Neural cell (in vitro differentiated cells): Measurements from ENCODE around the gene TUBGCP2.

Source experiments
- EP300 ChIP-seq: fragments of 450-650 bp; conservative IDR thresholded peaks from 2 replicates; pipeline ENCODE4 v1.6.1; 2014; ENCODE audit warnings: antibody characterized with exemption, mild to moderate bottlenecking, moderate library complexity; ENCODE audit not compliant: poor library complexity, severe bottlenecking
- EZH2 ChIP-seq: fragments of 200-600, 300-800 bp; shearing (Covaris generic), sonication (generic); IDR thresholded peaks from 2 replicates; pipeline ENCODE4 v1.6.1; 2014; ENCODE audit warnings: antibody characterized with exemption, low read length, borderline replicate concordance, mild to moderate bottlenecking; ENCODE audit not compliant: insufficient read depth, poor library complexity, severe bottlenecking
- MXI1 ChIP-seq: fragments of 450-650 bp; conservative IDR thresholded peaks from 2 replicates; pipeline ENCODE4 v1.6.1; 2014; ENCODE audit warnings: antibody characterized with exemption, mild to moderate bottlenecking; ENCODE audit not compliant: poor library complexity, severe bottlenecking
- POLR2AphosphoS5 ChIP-seq: IDR thresholded peaks from 2 replicates; pipeline ENCODE4 v1.6.1; 2012
- RAD21 ChIP-seq: fragments of 450-650 bp; conservative IDR thresholded peaks from 2 replicates; pipeline ENCODE4 v1.6.1; 2014; ENCODE audit warnings: antibody characterized with exemption, mild to moderate bottlenecking, moderate library complexity
- SMC3 ChIP-seq: fragments of 450-650 bp; conservative IDR thresholded peaks from 2 replicates; pipeline ENCODE4 v1.6.1; 2014; ENCODE audit warnings: antibody characterized with exemption, mild to moderate bottlenecking, moderate library complexity; ENCODE audit not compliant: poor library complexity
- TAF1 ChIP-seq: IDR thresholded peaks from 2 replicates; pipeline ENCODE4 v1.6.1; 2012; ENCODE audit warnings: low read depth
- TF ChIP-seq, protein P1 (sequence below): fragments of 450-650 bp; IDR thresholded peaks from 2 replicates; pipeline ENCODE4 v1.5.1; 2014; ENCODE audit warnings: antibody characterized with exemption, mild to moderate bottlenecking, moderate library complexity; ENCODE audit not compliant: poor library complexity, severe bottlenecking
- TF ChIP-seq, protein P2 (sequence below): IDR thresholded peaks from 2 replicates; pipeline ENCODE4 v1.6.1; 2012; ENCODE audit warnings: borderline replicate concordance

DNA sequence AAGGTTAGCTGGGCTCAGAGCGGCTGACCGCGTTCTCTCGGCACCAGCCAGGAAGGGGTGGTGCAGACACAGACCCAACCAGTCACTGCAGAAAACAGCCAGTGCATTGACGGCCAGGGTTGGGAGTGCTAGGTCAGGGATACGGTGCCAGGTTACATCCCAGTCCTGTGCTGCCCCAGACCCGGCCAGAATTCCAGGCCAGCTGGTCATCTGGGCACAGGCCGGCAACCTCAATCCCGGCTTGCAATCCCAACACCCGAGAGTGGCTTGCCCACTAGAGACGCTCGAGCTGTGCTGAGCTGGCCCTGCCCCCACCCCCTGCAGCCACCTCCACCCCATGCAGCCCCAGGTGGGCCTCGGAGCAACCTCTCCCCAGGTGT, 42.3 kb upstream of the TUBGCP2 start:
- TF ChIP-seq, protein P1, sequence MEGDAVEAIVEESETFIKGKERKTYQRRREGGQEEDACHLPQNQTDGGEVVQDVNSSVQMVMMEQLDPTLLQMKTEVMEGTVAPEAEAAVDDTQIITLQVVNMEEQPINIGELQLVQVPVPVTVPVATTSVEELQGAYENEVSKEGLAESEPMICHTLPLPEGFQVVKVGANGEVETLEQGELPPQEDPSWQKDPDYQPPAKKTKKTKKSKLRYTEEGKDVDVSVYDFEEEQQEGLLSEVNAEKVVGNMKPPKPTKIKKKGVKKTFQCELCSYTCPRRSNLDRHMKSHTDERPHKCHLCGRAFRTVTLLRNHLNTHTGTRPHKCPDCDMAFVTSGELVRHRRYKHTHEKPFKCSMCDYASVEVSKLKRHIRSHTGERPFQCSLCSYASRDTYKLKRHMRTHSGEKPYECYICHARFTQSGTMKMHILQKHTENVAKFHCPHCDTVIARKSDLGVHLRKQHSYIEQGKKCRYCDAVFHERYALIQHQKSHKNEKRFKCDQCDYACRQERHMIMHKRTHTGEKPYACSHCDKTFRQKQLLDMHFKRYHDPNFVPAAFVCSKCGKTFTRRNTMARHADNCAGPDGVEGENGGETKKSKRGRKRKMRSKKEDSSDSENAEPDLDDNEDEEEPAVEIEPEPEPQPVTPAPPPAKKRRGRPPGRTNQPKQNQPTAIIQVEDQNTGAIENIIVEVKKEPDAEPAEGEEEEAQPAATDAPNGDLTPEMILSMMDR: no peak
- TF ChIP-seq TAF1 (no peak), EP300 (no peak), EZH2 (no peak), POLR2AphosphoS5 (no peak), RAD21 (no peak), MXI1 (no peak), SMC3 (no peak)
- TF ChIP-seq, protein P2, sequence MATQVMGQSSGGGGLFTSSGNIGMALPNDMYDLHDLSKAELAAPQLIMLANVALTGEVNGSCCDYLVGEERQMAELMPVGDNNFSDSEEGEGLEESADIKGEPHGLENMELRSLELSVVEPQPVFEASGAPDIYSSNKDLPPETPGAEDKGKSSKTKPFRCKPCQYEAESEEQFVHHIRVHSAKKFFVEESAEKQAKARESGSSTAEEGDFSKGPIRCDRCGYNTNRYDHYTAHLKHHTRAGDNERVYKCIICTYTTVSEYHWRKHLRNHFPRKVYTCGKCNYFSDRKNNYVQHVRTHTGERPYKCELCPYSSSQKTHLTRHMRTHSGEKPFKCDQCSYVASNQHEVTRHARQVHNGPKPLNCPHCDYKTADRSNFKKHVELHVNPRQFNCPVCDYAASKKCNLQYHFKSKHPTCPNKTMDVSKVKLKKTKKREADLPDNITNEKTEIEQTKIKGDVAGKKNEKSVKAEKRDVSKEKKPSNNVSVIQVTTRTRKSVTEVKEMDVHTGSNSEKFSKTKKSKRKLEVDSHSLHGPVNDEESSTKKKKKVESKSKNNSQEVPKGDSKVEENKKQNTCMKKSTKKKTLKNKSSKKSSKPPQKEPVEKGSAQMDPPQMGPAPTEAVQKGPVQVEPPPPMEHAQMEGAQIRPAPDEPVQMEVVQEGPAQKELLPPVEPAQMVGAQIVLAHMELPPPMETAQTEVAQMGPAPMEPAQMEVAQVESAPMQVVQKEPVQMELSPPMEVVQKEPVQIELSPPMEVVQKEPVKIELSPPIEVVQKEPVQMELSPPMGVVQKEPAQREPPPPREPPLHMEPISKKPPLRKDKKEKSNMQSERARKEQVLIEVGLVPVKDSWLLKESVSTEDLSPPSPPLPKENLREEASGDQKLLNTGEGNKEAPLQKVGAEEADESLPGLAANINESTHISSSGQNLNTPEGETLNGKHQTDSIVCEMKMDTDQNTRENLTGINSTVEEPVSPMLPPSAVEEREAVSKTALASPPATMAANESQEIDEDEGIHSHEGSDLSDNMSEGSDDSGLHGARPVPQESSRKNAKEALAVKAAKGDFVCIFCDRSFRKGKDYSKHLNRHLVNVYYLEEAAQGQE: no peak
